Smooth muscle cell (in vitro differentiated cells): ENCODE measurements around the gene ADPGK. TPM values are rescaled to one million over a fixed set of nuclear protein-coding genes. Genes with fewer than 3 reads are reported as not detected.

ENCODE experiments used
- DNase-seq: peaks from one replicate; lab custom pipeline; 2025; ENCODE audit not compliant: unreplicated experiment; lab: John Stamatoyannopoulos, UW
- H2AFZ ChIP-seq: fragments of 200-600 bp; sonication (generic); 2 replicates; pipeline ENCODE4 v1.6.0; 2016; ENCODE audit warnings: antibody characterized with exemption, low read depth, mild to moderate bottlenecking
- H3F3A ChIP-seq: fragments of 200-600 bp; sonication (generic); 2 replicates; pipeline ENCODE4 v1.6.0; 2017; ENCODE audit warnings: antibody characterized with exemption, low read depth
- H3K27ac ChIP-seq: fragments of 200-600 bp; sonication (generic); 2 replicates; pipeline ENCODE4 v1.5.1; 2016; ENCODE audit warnings: low read depth, mild to moderate bottlenecking
- H3K27me3 ChIP-seq: fragments of 200-600 bp; sonication (generic); 2 replicates; pipeline ENCODE4 v1.6.1; 2016; ENCODE audit warnings: low read depth, mild to moderate bottlenecking
- H3K36me3 ChIP-seq: fragments of 200-600 bp; sonication (generic); 2 replicates; pipeline ENCODE4 v1.5.1; 2016; ENCODE audit warnings: low read depth
- H3K4me1 ChIP-seq: fragments of 200-600 bp; sonication (generic); 2 replicates; pipeline ENCODE4 v1.5.1; 2016; ENCODE audit warnings: low read depth
- H3K4me2 ChIP-seq: fragments of 200-600 bp; sonication (generic); 2 replicates; pipeline ENCODE4 v1.6.0; 2016; ENCODE audit warnings: mild to moderate bottlenecking
- H3K4me3 ChIP-seq: fragments of 200-600 bp; sonication (generic); 2 replicates; pipeline ENCODE4 v1.5.1; 2016; ENCODE audit warnings: mild to moderate bottlenecking
- H3K79me2 ChIP-seq: fragments of 200-600 bp; sonication (generic); 2 replicates; pipeline ENCODE4 v1.6.0; 2016; ENCODE audit warnings: low read depth, mild to moderate bottlenecking
- H3K9ac ChIP-seq: fragments of 200-600 bp; sonication (generic); 2 replicates; pipeline ENCODE4 v1.6.0; 2016; ENCODE audit warnings: low read depth
- H3K9me3 ChIP-seq: fragments of 200-600 bp; sonication (generic); replicated peaks from 2 replicates; pipeline ENCODE4 v1.5.1; 2016; ENCODE audit warnings: low read depth
- H4K20me1 ChIP-seq: fragments of 200-600 bp; sonication (generic); 2 replicates; pipeline ENCODE4 v1.6.0; 2016; ENCODE audit warnings: low read depth
- WGBS: methylation state at CpG from one replicate; pipeline ENCODE4 v1.1.7; 2016; ENCODE audit warnings: low lambda C conversion rate; 5-methylcytosine and 5-hydroxymethylcytosine counted together
- polyA plus RNA-seq: library from polyadenylated mRNA; unstranded; fragments of >200 nt; fragmentation: Nextera tagmentation; extraction: Ambion mirVana; gene quantifications from 2 replicates; pipeline ENCODE4 v1.2.1, GENCODE V29; 2016
- total RNA-seq: library from RNA; depleted of rRNA; stranded (reverse); fragments of >200 nt; gene quantifications from 2 replicates; pipeline ENCODE4 v1.2.3, GENCODE V29; 2014
- TF ChIP-seq, protein P1 (sequence below): fragments of 200-600 bp; sonication (generic); IDR thresholded peaks from 2 replicates; pipeline ENCODE4 v1.5.1; 2017; ENCODE audit warnings: borderline replicate concordance, mild to moderate bottlenecking, antibody characterized with exemption; ENCODE audit not compliant: insufficient read depth, poor library complexity, severe bottlenecking

Gene ADPGK
- total and polyA plus RNA-seq, 2 experiments from 2014 or later, result 53.4 to 67.3 TPM

DNA sequence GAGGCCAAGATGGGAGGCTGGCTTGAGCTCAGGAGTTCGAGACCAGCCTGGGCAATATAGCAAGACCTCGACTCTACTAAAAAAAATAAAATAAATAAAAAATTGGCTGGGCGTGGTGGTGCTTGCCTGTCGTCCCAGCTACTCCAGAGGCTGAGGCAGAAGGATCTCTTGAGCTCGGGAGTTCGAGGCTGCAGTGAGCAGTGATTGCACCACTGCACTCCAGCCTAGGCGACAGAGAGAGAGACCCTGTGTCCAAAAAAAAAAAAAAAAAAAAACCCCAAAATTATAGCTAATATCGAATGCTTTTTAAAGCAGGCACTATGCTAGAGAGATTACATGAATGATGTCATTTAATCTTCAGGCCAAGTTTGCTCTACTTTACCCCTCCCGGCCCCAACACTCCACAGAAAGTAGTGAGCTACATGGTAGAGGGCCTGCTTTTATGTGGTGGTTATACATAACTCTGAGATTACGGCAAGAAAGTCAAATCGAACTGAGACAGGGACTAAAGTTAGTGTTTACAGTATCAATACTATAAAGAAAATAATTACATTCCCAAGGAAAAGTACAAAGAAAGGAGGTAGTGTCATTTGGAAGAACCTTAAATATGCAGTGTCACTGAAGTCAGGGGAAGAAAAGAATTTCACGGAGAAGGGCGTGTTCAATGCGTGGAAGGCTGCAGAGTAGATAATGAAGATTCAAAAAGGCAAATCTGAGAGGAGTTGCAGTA, 1.1 kb downstream of the ADPGK start:
- Histone ChIP-seq H3K4me1 (peaks cover 13% of the 10 kb centered on the region), H3K9me3 (no peaks in the 10 kb centered on the region), H3F3A (peaks cover 7% of the 10 kb centered on the region), H3K79me2 (peaks cover 50% of the 10 kb centered on the region), H3K9ac (peak overlapping the region; percentile 91), H3K4me2 (peak overlapping the region; percentile 94), H3K27me3 (no peaks in the 10 kb centered on the region), H3K4me3 (peak overlapping the region; percentile 86), H2AFZ (peak overlapping the region; percentile 93), H3K27ac (peak overlapping the region; percentile 99), H3K36me3 (no peaks in the 10 kb centered on the region), H4K20me1 (peaks cover 47% of the 10 kb centered on the region)
- TF ChIP-seq, protein P1, sequence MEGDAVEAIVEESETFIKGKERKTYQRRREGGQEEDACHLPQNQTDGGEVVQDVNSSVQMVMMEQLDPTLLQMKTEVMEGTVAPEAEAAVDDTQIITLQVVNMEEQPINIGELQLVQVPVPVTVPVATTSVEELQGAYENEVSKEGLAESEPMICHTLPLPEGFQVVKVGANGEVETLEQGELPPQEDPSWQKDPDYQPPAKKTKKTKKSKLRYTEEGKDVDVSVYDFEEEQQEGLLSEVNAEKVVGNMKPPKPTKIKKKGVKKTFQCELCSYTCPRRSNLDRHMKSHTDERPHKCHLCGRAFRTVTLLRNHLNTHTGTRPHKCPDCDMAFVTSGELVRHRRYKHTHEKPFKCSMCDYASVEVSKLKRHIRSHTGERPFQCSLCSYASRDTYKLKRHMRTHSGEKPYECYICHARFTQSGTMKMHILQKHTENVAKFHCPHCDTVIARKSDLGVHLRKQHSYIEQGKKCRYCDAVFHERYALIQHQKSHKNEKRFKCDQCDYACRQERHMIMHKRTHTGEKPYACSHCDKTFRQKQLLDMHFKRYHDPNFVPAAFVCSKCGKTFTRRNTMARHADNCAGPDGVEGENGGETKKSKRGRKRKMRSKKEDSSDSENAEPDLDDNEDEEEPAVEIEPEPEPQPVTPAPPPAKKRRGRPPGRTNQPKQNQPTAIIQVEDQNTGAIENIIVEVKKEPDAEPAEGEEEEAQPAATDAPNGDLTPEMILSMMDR, result no peak
- WGBS, result 54% methylated on average over 14 of the region's 14 CpGs
- DNase-seq, result no peak

DNA sequence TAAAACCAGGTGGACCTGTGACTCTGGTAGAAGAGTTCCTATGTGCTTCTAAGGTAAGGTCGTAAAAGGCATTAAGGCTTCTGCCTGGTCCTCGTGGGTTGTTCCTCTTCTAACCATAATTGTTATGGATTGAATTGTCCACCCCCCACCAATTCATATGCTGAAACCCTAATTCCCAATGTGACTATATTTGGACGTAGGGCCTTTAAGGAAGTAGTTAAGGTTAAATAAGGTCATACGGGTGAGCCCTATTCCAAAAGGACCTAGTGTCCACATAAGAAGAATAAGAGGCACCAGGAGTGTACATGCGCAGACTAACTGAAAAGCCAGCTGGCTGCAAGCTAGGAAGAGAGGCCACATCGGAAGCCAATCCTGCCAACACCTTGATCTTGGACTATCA, 1.9 kb downstream of the ADPGK start:
- TF ChIP-seq, protein P1, result no peak
- no peaks in the 10 kb centered on the region for H3K27me3 ChIP-seq
- H3K79me2 ChIP-seq, result peaks cover 58% of the 10 kb centered on the region
- 93% methylated on average over 6 of the region's 6 CpGs for WGBS
- peaks cover 13% of the 10 kb centered on the region for H3K4me1 ChIP-seq
- H3K9ac ChIP-seq, result no peak overlapping the region
- H3K9me3 ChIP-seq, result no peaks in the 10 kb centered on the region
- DNase-seq, result no peak
- peaks cover 55% of the 10 kb centered on the region for H4K20me1 ChIP-seq
- H2AFZ ChIP-seq, result no peak overlapping the region
- no peaks in the 10 kb centered on the region for H3K36me3 ChIP-seq
- peaks cover 7% of the 10 kb centered on the region for H3F3A ChIP-seq
- peak overlapping the region; percentile 86 for H3K4me3 ChIP-seq
- peak overlapping the region; percentile 94 for H3K4me2 ChIP-seq
- no peak overlapping the region for H3K27ac ChIP-seq

DNA sequence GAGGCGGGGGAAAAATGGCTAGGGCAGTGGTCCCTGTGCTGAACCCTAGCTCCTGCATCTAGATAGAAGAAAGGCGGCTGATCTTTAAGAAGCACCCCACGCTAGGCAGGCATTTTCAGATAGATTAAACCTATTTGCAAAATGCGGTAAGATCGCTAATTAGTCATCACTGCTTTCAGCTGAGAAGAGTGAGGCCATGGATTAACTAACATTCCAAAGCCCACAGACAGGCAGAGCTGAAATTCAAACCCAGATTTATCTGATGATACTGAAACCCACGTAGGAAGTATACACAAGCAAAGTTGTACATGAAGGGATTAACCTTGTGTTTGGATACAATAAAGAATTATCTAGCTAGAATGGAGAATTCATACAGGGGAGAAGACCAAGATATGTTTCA, 4.8 kb downstream of the ADPGK start:
- no peaks in the 10 kb centered on the region for H3F3A ChIP-seq
- peaks cover 5% of the 10 kb centered on the region for H3K4me1 ChIP-seq
- no peak overlapping the region for H2AFZ ChIP-seq
- 38% methylated on average over 6 of the region's 6 CpGs for WGBS
- H3K4me3 ChIP-seq, result no peak overlapping the region
- no peaks in the 10 kb centered on the region for H3K27me3 ChIP-seq
- peak overlapping the region; percentile 60 for H3K4me2 ChIP-seq
- no peak overlapping the region for H3K9ac ChIP-seq
- no peak for DNase-seq
- H3K36me3 ChIP-seq, result no peaks in the 10 kb centered on the region
- H3K9me3 ChIP-seq, result no peaks in the 10 kb centered on the region
- H4K20me1 ChIP-seq, result peaks cover 82% of the 10 kb centered on the region
- TF ChIP-seq, protein P1, result no peak
- peaks cover 69% of the 10 kb centered on the region for H3K79me2 ChIP-seq
- H3K27ac ChIP-seq, result peak overlapping the region; percentile 0

DNA sequence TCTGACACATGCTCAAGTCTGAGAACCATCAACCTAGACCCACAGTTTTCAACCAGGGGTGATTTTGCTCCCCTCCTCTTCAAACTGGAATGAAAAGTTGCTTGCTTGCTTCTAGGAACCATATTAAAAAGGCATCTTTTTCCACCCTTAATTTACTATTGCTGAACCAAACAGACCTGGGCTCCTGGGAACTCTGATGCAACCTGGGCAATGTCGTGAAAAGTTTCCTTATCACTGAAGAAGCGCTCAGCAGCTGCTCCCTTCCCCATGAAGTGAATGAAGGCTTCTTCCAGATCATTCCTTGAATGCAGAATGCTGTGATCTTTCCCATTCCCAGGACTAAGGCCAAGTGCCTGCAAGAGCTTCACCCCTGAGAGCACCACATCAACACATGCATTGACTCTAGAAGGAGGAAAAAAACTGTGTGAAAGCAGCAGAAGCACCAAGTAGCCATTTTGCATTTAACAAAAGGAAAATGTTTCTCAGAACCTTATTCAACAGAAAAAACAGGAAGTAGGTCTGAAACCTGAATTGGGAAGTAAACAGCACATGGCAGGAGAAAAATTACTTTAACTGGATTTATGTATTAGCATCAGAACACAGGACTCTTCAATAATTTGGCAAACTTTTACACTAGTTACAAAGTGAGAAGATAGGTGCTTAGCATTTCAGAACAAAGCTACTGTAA, 8.7 kb downstream of the ADPGK start:
- H3K79me2 ChIP-seq, result peaks cover 37% of the 10 kb centered on the region
- H3K4me2 ChIP-seq, result no peak overlapping the region
- H3K4me1 ChIP-seq, result no peaks in the 10 kb centered on the region
- peaks cover 6% of the 10 kb centered on the region for H3K36me3 ChIP-seq
- H3K9ac ChIP-seq, result no peak overlapping the region
- no peak overlapping the region for H2AFZ ChIP-seq
- DNase-seq, result no peak
- H3F3A ChIP-seq, result no peaks in the 10 kb centered on the region
- no peak overlapping the region for H3K4me3 ChIP-seq
- no peaks in the 10 kb centered on the region for H3K27me3 ChIP-seq
- H3K27ac ChIP-seq, result no peak overlapping the region
- WGBS, result 89% methylated on average over 2 of the region's 2 CpGs
- TF ChIP-seq, protein P1, result no peak
- H3K9me3 ChIP-seq, result no peaks in the 10 kb centered on the region
- peaks cover 72% of the 10 kb centered on the region for H4K20me1 ChIP-seq
